OCI-LY1 (cell line): ENCODE data around the gene PTGIS.

Experiments used
- CTCF ChIP-seq: fragments of 200-600 bp; sonication (generic), shearing (Covaris generic); IDR thresholded peaks from 2 replicates; pipeline ENCODE4 v1.5.1; 2017; ENCODE audit warnings: mild to moderate bottlenecking, antibody characterized with exemption, low read length, moderate library complexity, mixed read lengths
- EZH2 ChIP-seq: fragments of 200-600 bp; sonication (generic), shearing (Covaris generic); IDR thresholded peaks from 2 replicates; pipeline ENCODE4 v1.8.0; 2017; ENCODE audit warnings: borderline replicate concordance, mixed run types, mild to moderate bottlenecking, antibody characterized with exemption, low read length, moderate library complexity, mixed read lengths

- TF ChIP-seq CTCF (no peak), EZH2 (no peak)
Observed at GRCh38 chr20:49511788-49512525, 56.0 kb downstream of the PTGIS start.
